ENCODE results near the gene PAEP. TPM values are rescaled to one million over a fixed set of nuclear protein-coding genes. Genes with fewer than 3 reads are reported as not detected.

PAEP gene
- total RNA-seq, 1 experiment from 2014 or later, result not detected

DNA sequence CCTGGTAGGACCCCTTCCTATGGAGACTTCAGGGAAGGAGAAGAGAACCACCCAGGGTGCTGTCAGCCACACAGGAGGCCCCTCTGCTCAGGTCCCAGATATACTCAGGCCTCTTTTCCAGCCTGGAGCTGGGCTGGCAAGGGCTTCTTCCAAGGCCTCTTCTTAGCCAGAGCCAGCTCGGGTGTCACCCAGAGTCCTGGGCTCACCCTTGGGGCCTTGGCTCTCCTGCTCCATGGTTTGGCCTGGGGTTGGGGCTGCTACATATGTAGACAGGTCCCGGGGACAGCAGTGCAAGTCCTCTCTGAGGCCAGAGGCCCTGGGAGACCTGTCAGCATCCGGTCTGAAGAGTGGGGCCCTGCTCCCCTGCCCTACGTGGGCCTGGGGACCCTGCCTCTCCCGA is 22.8 kb downstream of the PAEP start:
- H3K9me3 ChIP-seq (ENCODE audit: control insufficient read depth, insufficient read depth, low read depth, low read length), result no peaks in the 10 kb centered on the region
- DNase-seq (ENCODE audit: low read depth, low spot score) (no peak), ATAC-seq (no peak)
- H3K36me3 ChIP-seq (ENCODE audit: control insufficient read depth, insufficient read depth, low read length), result no peaks in the 10 kb centered on the region
- no TSS peak for BruUV-seq (replicated peaks)
- no peak overlapping the region for H3K4me3 ChIP-seq (ENCODE audit: low read depth in 2 of 2, low read length in 2 of 2)
- H3K27me3 ChIP-seq (ENCODE audit: control insufficient read depth, insufficient read depth, low read length), result no peaks in the 10 kb centered on the region
- intact Hi-C loops (cut with micrococcal nuclease; ENCODE audit: unreplicated experiment) (no loop called here), in situ Hi-C loops (cut with HindIII; ENCODE audit: low pct_unique_long_range_greater_than_20kb, low sequenced_read_pairs) (no loop called here)
- H3K4me1 ChIP-seq (ENCODE audit: control insufficient read depth, insufficient read depth, low read length), result no peaks in the 10 kb centered on the region
- POLR2A ChIA-PET, result no interaction called here
- CTCF ChIA-PET, result no interaction called here
- no peak overlapping the region for H3K27ac ChIP-seq (ENCODE audit: low read length)
- no peak for TF ChIP-seq TCF7L2 (IDR thresholded peaks at IDR 0.05; ENCODE audit: low read depth, low read length)
- TF ChIP-seq, protein P1, sequence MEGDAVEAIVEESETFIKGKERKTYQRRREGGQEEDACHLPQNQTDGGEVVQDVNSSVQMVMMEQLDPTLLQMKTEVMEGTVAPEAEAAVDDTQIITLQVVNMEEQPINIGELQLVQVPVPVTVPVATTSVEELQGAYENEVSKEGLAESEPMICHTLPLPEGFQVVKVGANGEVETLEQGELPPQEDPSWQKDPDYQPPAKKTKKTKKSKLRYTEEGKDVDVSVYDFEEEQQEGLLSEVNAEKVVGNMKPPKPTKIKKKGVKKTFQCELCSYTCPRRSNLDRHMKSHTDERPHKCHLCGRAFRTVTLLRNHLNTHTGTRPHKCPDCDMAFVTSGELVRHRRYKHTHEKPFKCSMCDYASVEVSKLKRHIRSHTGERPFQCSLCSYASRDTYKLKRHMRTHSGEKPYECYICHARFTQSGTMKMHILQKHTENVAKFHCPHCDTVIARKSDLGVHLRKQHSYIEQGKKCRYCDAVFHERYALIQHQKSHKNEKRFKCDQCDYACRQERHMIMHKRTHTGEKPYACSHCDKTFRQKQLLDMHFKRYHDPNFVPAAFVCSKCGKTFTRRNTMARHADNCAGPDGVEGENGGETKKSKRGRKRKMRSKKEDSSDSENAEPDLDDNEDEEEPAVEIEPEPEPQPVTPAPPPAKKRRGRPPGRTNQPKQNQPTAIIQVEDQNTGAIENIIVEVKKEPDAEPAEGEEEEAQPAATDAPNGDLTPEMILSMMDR (IDR thresholded peaks at IDR 0.05), result no peak
- TF ChIP-seq SIN3A (IDR thresholded peaks at IDR 0.05; ENCODE audit: borderline replicate concordance, insufficient read depth, low read depth, low read length), result no peak
- TF ChIP-seq, protein P2, sequence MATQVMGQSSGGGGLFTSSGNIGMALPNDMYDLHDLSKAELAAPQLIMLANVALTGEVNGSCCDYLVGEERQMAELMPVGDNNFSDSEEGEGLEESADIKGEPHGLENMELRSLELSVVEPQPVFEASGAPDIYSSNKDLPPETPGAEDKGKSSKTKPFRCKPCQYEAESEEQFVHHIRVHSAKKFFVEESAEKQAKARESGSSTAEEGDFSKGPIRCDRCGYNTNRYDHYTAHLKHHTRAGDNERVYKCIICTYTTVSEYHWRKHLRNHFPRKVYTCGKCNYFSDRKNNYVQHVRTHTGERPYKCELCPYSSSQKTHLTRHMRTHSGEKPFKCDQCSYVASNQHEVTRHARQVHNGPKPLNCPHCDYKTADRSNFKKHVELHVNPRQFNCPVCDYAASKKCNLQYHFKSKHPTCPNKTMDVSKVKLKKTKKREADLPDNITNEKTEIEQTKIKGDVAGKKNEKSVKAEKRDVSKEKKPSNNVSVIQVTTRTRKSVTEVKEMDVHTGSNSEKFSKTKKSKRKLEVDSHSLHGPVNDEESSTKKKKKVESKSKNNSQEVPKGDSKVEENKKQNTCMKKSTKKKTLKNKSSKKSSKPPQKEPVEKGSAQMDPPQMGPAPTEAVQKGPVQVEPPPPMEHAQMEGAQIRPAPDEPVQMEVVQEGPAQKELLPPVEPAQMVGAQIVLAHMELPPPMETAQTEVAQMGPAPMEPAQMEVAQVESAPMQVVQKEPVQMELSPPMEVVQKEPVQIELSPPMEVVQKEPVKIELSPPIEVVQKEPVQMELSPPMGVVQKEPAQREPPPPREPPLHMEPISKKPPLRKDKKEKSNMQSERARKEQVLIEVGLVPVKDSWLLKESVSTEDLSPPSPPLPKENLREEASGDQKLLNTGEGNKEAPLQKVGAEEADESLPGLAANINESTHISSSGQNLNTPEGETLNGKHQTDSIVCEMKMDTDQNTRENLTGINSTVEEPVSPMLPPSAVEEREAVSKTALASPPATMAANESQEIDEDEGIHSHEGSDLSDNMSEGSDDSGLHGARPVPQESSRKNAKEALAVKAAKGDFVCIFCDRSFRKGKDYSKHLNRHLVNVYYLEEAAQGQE (IDR thresholded peaks at IDR 0.05; ENCODE audit: insufficient read depth in 1 of 2, low read depth in 2 of 2, low read length in 1 of 2), result no peak
- TF ChIP-seq POLR2AphosphoS5 (IDR thresholded peaks at IDR 0.05; ENCODE audit: low read depth, low read length), result no peak

DNA sequence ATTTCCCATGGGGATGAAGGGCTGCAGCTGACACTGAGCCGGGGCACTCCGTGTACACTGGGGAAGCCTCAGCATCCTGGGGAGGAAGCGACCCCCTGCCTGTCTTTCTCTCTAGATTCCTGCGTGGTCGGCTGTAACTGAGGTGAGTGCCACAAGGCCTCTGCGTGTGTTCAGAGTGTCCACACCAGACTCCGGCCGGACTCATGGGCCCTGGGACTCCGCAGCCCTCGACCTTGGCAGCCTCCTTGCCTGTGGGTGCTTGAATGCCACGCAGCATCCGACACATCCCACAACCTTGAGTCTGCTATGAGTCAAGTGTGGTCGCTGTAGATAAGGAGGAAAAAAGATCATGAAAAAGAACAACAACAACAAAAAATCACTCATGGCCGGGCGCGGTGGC is 23.4 kb downstream of the PAEP start:
- Histone ChIP-seq H3K4me3 (ENCODE audit: low read depth in 2 of 2, low read length in 2 of 2) (no peak overlapping the region), H3K27ac (ENCODE audit: low read length) (no peak overlapping the region), H3K36me3 (ENCODE audit: control insufficient read depth, insufficient read depth, low read length) (no peaks in the 10 kb centered on the region), H3K9me3 (ENCODE audit: control insufficient read depth, insufficient read depth, low read depth, low read length) (no peaks in the 10 kb centered on the region), H3K4me1 (ENCODE audit: control insufficient read depth, insufficient read depth, low read length) (no peaks in the 10 kb centered on the region), H3K27me3 (ENCODE audit: control insufficient read depth, insufficient read depth, low read length) (no peaks in the 10 kb centered on the region)
- ATAC-seq (no peak), DNase-seq (ENCODE audit: low read depth, low spot score) (no peak)
- in situ Hi-C loops (cut with HindIII; ENCODE audit: low pct_unique_long_range_greater_than_20kb, low sequenced_read_pairs), result no loop called here
- intact Hi-C loops (cut with micrococcal nuclease; ENCODE audit: unreplicated experiment), result no loop called here
- CTCF ChIA-PET, result no interaction called here
- BruUV-seq (replicated peaks), result no TSS peak
- POLR2A ChIA-PET, result no interaction called here
- TF ChIP-seq SIN3A (IDR thresholded peaks at IDR 0.05; ENCODE audit: borderline replicate concordance, insufficient read depth, low read depth, low read length) (no peak), TCF7L2 (IDR thresholded peaks at IDR 0.05; ENCODE audit: low read depth, low read length) (no peak), POLR2AphosphoS5 (IDR thresholded peaks at IDR 0.05; ENCODE audit: low read depth, low read length) (no peak)
- TF ChIP-seq, protein P2 (IDR thresholded peaks at IDR 0.05; ENCODE audit: insufficient read depth in 1 of 2, low read depth in 2 of 2, low read length in 1 of 2), result no peak
- TF ChIP-seq, protein P1 (IDR thresholded peaks at IDR 0.05), result no peak

All from Panc1 (cell line).